HG03097 (cell line): ENCODE measurements around the gene USP17L5.
"Not testable (repeated sequence)": the region's sequence is repeated elsewhere in the genome, so short reads cannot be mapped to it uniquely, and the experiment has no call there.

Experiments used
- ATAC-seq: cut with Tn5 transposase; IDR thresholded peaks from one replicate; pipeline ENCODE4 v1.9.1; 2021; ENCODE audit not compliant: unreplicated experiment, low FRiP score

USP17L5 gene, protein sequence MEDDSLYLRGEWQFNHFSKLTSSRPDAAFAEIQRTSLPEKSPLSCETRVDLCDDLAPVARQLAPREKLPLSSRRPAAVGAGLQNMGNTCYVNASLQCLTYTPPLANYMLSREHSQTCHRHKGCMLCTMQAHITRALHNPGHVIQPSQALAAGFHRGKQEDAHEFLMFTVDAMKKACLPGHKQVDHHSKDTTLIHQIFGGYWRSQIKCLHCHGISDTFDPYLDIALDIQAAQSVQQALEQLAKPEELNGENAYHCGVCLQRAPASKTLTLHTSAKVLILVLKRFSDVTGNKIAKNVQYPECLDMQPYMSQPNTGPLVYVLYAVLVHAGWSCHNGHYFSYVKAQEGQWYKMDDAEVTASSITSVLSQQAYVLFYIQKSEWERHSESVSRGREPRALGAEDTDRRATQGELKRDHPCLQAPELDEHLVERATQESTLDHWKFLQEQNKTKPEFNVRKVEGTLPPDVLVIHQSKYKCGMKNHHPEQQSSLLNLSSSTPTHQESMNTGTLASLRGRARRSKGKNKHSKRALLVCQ

GRCh38 chr4:9339103-9339502 lies at the start of gene USP17L5:
Gene USP17L5 (plus strand): TSS chr4:9339403. CDS start chr4:9339403, 0 bp downstream.
- ATAC-seq = not testable (repeated sequence)

DNA sequence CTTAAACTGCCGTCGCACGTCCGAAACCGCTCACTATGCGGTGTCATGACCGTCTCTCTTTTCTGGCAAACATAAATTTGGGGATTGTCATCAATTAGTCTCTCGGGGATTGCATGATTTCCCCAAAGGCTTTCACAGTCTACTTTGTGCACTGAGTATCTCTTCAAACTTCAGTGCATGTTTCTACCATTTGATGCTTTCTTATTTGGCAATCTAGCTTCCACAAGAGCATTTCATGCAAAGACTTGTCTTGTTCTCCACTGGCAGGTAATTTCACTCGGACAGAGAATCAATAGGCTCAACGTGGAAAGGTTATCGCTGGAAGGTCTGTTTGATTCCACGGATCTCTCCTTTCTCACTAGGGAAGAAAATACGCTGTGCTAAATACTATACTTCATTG lies 15.0 kb upstream of the USP17L5 start:
- not testable (repeated sequence) for ATAC-seq

GRCh38 chr4:9324865-9325264 lies 14.3 kb upstream of the USP17L5 start, which contains the start of gene USP17L24:
Gene USP17L24 (plus strand): TSS chr4:9325165. CDS start chr4:9325165, 0 bp downstream.
- not testable (repeated sequence) for ATAC-seq

- ATAC-seq = not testable (repeated sequence)
Observed at GRCh38 chr4:9329611-9330010, 9.6 kb upstream of the USP17L5 start, which contains the start of gene USP17L25. Gene USP17L25 (plus strand): TSS chr4:9329911. CDS start chr4:9329911, 0 bp downstream.

DNA sequence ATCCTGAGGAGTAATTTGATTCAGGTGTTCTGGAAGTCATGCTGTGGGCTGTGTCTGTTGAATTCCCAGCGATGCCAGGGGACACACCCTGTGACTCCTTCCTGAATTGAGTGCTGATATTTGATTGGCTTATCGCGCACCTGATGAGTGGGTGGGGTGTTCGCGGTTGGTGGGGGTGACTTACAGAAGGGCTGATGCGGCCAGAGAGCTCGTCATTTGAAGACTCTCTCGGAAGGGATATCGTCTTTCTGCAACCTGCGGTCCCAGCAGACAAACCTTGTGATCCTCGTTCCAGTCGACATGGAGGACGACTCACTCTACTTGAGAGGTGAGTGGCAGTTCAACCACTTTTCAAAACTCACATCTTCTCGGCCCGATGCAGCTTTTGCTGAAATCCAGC lies 4.8 kb upstream of the USP17L5 start, which contains the start of gene USP17L26:
TSS of gene USP17L26 (plus strand) at position 301 of the 400 bp plus-strand sequence. CDS start at position 301, 0 bp downstream.
- not testable (repeated sequence) for ATAC-seq

- ATAC-seq = not testable (repeated sequence)
Observed at GRCh38 chr4:9343848-9344247, 4.6 kb downstream of the USP17L5 start, which contains the start of gene USP17L27. Gene USP17L27 (plus strand): TSS chr4:9344148. CDS start chr4:9344148, 0 bp downstream.

GRCh38 chr4:9348593-9348992 lies 9.4 kb downstream of the USP17L5 start, which contains the start of gene USP17L28:
Gene USP17L28 (plus strand): TSS chr4:9348893. CDS start chr4:9348893, 0 bp downstream.
- ATAC-seq = not testable (repeated sequence)

- ATAC-seq = not testable (repeated sequence)
Observed at GRCh38 chr4:9350866-9351265, 11.7 kb downstream of the USP17L5 start.

GRCh38 chr4:9353338-9353737 lies 14.1 kb downstream of the USP17L5 start, which contains the start of gene USP17L29:
Gene USP17L29 (plus strand): TSS chr4:9353638. CDS start chr4:9353638, 0 bp downstream.
- ATAC-seq = not testable (repeated sequence)

- ATAC-seq = not testable (repeated sequence)
Observed at GRCh38 chr4:9362829-9363228, 23.6 kb downstream of the USP17L5 start, which contains the start of gene USP17L30. Gene USP17L30 (plus strand): TSS chr4:9363129. CDS start chr4:9363129, 0 bp downstream.

DNA sequence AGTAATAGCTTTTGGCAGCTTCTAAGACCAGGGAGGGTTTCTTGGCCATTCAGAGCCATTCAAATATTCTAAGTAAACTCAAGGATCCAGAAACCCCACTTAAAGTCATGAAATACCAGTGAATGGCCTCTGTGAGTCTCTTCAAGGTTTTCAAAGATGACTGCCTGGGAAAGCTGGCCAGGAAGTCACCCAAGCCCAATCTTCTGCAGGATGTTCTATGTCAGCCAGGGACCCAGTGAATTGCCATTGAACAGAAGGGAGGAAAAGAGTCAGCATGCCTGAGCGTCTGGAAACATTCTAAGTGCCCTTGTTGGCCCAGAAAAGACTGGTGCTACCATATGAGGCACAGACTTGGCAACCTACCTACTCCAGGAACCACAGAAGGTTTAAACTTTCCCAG lies 40.7 kb downstream of the USP17L5 start:
- ATAC-seq = not testable (repeated sequence)

DNA sequence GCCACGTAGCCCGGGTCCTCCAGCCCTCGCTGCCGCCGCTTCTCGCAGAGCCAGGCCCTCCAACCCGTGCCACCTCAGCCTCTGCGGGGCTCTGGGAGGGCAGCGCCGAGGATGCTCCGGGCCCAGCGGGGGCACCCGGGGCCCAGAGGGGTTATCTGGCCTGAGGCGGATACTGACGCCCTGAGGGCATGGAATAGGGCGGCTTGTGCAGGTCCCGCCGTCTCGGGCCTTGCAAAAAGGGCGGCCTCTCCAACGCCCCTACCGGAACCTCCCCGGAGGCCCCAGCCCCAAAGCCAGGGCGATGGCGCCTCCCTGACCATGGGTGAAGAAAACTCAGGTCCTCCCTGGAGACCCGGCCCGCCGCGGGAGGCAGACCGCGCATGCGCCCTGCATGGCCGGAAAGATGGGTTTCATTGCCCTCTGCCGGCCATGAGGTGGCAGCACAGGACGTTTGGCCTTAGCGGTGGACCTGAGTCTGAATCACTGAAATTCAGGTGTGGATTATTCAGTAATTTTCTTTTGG lies 41.9 kb downstream of the USP17L5 start:
- not testable (repeated sequence) for ATAC-seq

DNA sequence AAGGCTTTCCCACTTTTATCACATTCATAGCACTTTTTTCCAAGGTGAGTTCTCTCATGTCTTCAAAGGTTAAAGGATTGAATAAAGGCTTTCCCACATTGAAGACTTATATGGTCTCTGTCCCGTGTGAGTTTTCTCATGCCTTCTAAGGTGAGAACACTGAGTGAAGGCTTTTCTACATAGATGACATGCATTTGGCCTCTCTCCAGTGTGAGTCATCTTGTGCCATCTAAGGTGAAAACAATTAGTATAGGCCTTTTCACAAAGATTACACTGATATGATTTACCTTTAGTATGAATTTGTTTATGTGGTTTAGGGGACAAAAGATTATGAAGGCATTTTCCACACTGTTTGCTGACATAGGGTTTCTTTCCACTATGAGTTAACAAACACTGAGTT lies 44.9 kb downstream of the USP17L5 start:
- ATAC-seq = no peak

DNA sequence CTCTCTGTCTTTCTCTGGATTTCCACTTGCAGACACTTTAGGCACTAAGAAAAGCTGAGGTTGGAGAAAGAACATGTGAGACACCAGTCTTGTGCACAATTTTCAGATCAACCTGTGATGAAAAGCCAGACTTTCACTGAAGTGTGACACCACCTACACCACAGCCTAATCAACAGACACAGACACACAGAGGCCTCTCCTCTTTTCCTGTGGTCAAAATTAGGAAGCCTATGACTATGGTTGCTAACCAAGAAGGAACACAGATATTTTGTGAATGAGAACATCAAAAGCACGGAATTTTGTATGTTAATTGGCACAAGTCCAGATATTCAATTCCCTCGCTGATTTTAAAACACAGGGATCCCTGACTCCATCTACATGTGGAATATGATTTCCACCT lies 49.8 kb downstream of the USP17L5 start:
- ATAC-seq = not testable (repeated sequence)
